ENCODE data around the gene PDLIM4.

DNA sequence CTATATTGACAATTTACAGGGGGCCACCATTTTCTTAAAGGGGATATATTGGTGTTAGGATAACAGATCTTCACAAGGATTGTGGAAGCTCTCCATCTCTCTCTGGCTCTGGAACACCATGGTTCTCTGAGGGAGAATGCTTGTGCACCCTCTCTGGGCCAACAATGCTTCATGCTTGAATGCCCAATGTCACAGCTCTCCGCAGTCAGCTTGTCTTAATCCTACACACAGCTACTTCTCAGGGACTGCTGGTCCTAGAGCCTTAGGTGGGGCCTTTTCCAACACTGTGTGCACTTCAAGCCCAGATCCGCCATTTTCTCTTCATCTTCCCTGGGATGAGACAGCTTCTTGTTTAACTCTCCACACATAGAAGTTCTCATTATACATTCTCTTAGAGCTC lies 6.9 kb upstream of the PDLIM4 start:
- TF ChIP-seq, protein P1, sequence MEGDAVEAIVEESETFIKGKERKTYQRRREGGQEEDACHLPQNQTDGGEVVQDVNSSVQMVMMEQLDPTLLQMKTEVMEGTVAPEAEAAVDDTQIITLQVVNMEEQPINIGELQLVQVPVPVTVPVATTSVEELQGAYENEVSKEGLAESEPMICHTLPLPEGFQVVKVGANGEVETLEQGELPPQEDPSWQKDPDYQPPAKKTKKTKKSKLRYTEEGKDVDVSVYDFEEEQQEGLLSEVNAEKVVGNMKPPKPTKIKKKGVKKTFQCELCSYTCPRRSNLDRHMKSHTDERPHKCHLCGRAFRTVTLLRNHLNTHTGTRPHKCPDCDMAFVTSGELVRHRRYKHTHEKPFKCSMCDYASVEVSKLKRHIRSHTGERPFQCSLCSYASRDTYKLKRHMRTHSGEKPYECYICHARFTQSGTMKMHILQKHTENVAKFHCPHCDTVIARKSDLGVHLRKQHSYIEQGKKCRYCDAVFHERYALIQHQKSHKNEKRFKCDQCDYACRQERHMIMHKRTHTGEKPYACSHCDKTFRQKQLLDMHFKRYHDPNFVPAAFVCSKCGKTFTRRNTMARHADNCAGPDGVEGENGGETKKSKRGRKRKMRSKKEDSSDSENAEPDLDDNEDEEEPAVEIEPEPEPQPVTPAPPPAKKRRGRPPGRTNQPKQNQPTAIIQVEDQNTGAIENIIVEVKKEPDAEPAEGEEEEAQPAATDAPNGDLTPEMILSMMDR (IDR thresholded peaks at IDR 0.05; ENCODE audit: low read depth, low read length) = no peak
- no peak for TF ChIP-seq POLR2A (IDR thresholded peaks at IDR 0.05; ENCODE audit: extremely low read depth, insufficient read length)
- TF ChIP-seq MYC (IDR thresholded peaks at IDR 0.05; ENCODE audit: low read depth, low read length) = no peak
- TF ChIP-seq, protein P2, sequence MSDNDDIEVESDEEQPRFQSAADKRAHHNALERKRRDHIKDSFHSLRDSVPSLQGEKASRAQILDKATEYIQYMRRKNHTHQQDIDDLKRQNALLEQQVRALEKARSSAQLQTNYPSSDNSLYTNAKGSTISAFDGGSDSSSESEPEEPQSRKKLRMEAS (IDR thresholded peaks at IDR 0.05; ENCODE audit: low read depth, low read length) = no peak
